ENCODE measurements around the gene NTRK2.

Gene NTRK2

GRCh38 chr9:84647699-84648098 lies 21.8 kb upstream of the NTRK2 start:
- TF ChIP-seq CTCF (IDR thresholded peaks at IDR 0.05; ENCODE audit: borderline replicate concordance, insufficient read depth, low read depth, low read length): no peak

GRCh38 chr9:84652496-84653120 lies 16.9 kb upstream of the NTRK2 start:
- no peak for TF ChIP-seq CTCF (IDR thresholded peaks at IDR 0.05; ENCODE audit: borderline replicate concordance, insufficient read depth, low read depth, low read length)
- no peak overlapping the region for H3K4me3 ChIP-seq (ENCODE audit: low read depth, low read length)

More at GRCh38 chr9:84647699-84648098, 21.8 kb upstream of the NTRK2 start:
- no peak overlapping the region for H3K4me3 ChIP-seq (ENCODE audit: low read depth, low read length)

GRCh38 chr9:84655447-84655846 lies 14.1 kb upstream of the NTRK2 start:
- no peak overlapping the region for H3K4me3 ChIP-seq (ENCODE audit: low read depth, low read length)

GRCh38 chr9:84659313-84659712 lies 10.2 kb upstream of the NTRK2 start:
- H3K4me3 ChIP-seq (ENCODE audit: low read depth, low read length): no peak overlapping the region
- no peak for TF ChIP-seq CTCF (IDR thresholded peaks at IDR 0.05; ENCODE audit: borderline replicate concordance, insufficient read depth, low read depth, low read length)

More at GRCh38 chr9:84655447-84655846, 14.1 kb upstream of the NTRK2 start:
- TF ChIP-seq CTCF (IDR thresholded peaks at IDR 0.05; ENCODE audit: borderline replicate concordance, insufficient read depth, low read depth, low read length): no peak

- no peak for TF ChIP-seq CTCF (IDR thresholded peaks at IDR 0.05; ENCODE audit: borderline replicate concordance, insufficient read depth, low read depth, low read length)
- H3K4me3 ChIP-seq (ENCODE audit: low read depth, low read length): no peak overlapping the region
These were observed 9.8 kb upstream of the NTRK2 start for GRCh38 chr9:84659773-84660172.

- no peak overlapping the region for H3K4me3 ChIP-seq (ENCODE audit: low read depth, low read length)
- peak; percentile 56 for TF ChIP-seq CTCF (IDR thresholded peaks at IDR 0.05; ENCODE audit: borderline replicate concordance, insufficient read depth, low read depth, low read length)
These were observed 1.8 kb upstream of the NTRK2 start for GRCh38 chr9:84667571-84668195.

Data from GM12875 (cell line).